Hippocampal formation (tissue), 2 donors: ENCODE results near the gene ERC1.
A peak's percentile ranks its signal among the peaks of the same experiment; 100 is the strongest.
"Not testable (repeated sequence)": the region's sequence is repeated elsewhere in the genome, so short reads cannot be mapped to it uniquely, and the experiment has no call there.

ENCODE experiments used
- DNase-seq, 2 donors: peaks; one replicate each; lab custom pipeline; 2025; lab: John Stamatoyannopoulos, UW

The ERC1 gene

DNA sequence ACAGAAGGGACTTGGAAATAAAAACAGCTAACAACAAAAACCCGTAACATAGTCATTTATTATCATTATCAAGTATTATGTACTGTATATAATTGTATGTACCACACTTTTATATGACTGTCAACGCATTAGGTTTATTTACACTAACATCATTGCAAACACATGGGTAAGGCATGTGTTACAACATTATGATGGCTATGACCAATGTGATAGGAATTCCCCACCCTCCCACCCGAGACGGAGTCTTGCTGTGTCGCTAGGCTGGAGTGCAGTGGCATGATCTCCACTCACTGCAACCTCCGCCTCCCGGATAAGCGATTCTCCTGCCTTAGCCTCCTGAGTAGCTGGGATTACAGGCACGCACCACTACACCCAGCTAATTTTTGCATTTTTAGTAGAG, 82.6 kb downstream of the ERC1 start:
- DNase-seq, result no peak

DNA sequence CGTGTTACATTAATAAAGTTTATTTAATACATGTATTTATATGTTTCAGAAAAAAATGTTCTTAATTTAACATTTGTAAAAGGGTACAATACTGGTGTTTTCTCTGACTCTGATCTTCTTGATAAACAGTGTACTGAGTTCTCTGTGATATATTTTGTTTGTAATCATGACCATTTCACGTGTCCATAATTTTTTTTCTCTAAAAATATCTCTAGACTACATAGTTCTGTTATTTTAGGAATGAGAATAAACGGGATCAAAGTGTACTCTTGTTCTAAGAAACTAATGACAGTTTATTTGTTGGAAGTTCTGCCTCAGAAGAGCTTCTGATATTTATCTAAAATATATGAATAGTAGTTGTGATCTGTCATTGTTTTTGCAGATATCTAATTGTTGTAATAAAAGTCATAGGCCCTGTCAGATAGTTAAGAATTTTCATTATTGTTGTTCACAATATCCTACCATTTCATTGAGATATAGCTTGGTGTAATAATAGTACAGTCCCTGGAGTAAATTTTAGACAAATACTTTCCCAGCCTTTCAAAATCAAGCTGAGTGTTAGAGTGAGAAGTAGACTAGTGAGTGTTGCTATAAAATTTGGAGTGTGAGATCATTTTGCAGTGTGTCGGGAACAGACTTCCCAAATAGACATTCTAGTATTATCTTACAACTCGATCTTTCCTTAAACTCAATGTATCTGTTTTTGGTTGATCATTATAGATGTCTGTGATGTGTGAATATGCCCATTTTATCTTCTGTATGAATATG, 86.2 kb downstream of the ERC1 start:
- DNase-seq, result no peak

DNA sequence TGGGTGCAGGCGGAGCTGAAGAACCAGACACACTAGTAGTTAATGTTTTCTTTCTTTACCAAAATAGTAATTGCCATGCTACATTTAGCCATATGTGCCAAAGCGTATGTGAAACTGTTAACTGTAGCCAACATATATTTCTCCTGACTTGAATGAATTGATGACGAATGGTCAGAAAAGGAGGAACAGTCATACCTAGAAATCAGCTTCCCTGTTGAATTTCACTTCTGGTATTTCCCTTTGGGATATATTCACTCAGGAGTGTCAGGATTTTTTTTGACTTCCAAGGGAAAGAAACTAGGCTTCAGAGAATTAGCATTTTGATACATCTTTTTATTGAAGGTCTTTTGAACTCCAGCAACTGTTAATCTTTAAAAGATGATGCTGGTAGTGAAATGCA, 87.0 kb downstream of the ERC1 start:
- DNase-seq, result no peak

DNA sequence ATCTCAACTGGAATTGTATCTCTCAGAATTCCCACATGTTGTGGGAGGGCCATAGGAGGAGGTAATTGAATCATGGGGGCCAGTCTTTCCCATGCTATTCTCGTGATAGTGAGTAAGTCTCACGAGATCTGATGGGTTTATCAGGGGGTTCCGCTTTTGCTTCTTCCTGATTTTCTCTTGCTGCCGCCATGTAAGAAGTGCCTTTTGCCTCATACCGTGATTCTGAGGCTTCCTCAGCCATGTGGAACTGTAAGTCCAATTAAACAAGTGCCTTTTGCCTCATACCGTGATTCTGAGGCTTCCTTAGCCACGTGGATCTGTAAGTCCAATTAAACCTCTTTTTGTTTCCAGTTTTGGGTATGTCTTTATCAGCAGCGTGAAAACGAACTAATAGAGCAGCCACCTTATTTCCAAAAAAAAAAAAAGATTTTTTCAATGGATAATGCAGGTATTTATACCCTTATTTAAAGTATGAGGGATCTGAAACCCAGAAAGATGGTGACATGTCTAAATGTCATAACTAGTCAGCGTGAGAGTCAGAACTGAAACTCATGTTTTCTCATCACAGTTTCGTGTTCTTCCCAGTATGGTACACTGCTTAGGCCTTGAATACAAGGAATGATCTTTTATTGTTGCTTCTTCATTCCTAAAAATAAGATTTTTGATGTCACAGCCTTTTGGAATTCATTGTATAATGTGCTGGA, 89.6 kb downstream of the ERC1 start:
- no peak for DNase-seq

DNA sequence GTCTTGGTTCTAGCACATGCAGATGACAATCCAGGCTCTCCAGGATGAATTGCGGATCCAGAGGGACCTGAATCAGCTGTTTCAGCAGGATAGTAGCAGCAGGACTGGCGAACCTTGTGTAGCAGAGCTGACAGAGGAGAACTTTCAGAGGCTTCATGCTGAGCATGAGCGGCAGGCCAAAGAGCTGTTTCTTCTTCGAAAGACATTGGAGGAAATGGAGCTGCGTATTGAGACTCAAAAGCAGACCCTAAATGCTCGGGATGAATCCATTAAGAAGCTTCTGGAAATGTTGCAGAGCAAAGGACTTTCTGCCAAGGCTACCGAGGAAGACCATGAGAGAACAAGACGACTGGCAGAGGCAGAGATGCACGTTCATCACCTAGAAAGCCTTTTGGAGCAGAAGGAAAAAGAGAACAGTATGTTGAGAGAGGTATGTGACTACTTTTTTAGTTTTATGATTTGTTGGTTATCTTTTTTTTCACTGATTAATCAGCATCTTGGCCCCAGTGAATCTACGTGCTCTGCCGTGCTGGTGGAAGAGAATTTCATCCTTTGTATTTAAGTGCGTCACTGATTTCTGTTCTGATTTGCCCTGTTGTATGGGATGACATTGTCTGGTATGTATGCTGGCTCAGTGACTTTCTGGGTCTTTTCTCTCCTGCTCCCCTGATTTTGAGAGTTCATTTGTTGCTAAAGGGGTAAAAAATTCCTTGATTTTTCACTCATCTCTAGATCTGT, 92.3 kb downstream of the ERC1 start:
- peak; percentile 14 to 25 for DNase-seq

DNA sequence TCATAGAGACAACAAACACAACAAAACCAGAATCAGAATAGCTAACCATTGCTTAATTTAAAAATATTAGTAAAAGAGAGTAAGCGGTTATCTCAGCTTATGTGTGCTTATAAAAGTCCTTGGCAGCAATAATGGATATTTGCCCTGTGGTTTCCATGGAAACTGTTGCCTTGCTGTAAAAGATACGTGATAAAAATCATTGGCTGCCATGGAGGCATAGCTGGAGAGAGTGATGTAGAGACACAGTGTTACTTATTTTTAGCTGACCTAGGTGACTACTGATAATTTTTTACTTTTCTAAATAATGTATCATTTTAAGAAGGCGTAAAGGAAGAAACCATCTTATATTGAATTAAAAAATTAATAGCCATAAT, 92.9 kb downstream of the ERC1 start:
- DNase-seq, result peak in 1 of 2 donors; percentile 44

DNA sequence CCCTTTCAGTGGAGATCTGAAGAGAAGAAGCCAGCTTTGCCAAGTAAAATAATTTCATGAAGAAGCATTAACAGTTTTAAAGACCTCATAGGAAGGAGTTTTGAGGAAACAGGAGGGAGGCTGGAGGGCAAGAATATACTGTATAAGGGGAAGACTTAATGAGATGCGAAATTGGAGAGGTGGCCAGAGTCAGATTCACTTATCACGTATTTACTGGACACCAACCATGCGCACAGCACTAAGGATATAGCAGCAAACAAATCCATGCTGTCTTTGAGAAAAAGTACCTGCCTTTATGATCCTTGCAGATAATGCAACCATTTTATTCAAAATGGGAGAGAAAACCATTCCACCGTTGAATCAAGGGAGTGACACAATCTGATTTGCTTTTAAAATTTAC, 100.3 kb downstream of the ERC1 start:
- DNase-seq, result no peak

DNA sequence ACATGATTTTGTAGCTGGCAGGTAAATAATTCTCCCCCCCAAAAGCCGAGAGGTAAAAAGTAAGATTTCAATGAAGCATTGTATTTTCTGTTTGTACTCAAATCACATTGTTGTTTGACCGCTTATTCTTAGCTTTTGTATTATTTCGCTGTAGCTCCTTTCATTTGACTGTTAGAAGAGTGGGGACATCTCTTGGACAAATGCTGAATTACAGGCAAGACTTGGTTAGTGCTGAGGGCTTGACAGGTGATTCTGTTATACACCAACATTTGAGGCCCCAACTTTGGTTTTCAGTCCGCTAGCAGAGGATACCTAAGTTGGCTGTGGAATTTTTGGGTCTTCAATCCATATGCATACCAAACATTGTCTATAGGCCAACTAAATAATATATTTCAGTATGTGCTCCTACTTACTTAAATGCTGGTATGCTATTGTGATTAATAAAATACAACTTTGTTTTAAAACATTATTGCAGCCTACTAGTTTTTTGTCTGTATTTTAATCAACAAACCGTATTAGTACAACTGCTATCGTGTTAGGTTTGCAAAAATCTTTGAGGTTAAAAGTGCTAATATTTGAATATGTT, 102.2 kb downstream of the ERC1 start:
- peak in 1 of 2 donors; percentile 57 for DNase-seq

DNA sequence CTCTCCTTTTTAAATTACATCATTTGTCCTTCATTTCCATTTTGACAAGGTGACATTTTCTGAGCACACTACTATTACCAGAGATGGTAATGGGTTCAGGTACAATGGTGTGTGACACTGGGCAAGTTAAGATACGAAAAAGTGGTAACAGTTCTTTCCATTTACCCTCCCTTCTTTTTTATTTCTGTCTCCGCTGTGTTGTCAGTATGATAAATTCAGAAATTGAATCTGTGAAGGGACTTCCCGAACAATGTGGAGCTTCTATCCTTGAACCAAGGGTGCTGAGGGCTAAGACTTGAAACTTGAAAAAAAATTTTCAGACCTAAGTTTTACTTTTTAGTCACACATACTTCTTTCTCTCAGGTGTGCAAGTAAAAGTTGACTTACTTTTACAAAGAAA, 103.7 kb downstream of the ERC1 start:
- DNase-seq, result no peak

DNA sequence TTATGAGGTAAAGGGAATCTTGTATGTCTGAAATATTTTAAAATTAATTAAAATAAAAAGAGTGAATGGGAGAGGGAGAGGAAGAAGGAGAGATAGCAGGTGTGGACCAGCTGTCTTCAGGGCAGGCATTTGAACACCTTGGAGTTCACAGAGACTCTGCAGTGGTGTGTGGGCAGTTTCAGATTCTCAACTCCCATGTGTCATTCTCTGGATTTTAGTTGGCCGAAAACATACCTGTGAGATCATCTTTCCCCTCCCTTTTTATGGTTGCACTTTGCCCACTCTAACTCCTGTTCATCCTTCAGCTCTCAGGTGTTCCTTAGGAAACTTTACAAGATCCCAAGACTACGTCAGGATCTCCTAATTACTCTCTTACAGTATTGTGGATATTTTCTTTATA, 108.1 kb downstream of the ERC1 start:
- DNase-seq, result no peak

DNA sequence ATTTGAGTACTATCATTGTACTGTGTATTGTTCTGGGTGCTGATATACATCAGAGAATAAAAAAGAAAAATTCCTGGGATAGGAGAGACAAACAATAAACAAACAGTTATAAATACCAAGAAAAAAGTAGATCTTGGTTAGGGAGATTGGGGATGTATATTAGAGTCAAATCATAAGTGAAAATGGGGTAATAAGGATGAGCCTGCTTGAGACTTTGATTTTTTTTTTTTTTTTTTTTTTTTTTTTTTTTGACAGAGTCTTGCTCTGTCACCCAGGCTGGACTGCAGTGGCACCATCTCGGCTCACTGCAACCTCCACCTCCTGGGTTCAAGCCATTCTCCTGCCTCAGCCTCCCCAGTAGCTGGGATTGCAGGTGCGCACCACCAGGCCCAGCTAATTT, 108.6 kb downstream of the ERC1 start:
- not testable (repeated sequence) for DNase-seq

DNA sequence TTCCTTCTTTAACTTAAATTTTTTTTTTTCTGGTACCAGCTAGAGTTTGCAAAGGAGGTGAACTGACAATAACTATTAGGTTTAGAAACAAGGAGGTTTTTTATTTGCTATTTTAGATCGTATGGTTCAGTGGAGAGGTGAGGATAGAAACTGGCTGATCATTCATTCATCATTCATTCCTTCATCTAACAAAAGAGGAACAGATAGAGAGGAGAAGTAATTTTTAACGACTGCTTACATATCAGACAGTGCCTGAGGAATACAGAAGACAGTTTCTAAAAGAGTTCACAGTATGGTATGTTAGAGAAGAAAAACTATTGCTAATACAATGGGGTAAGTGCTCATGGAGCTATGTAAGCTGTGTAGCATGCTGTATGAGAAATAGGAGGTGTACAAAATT, 111.1 kb downstream of the ERC1 start:
- no peak for DNase-seq

DNA sequence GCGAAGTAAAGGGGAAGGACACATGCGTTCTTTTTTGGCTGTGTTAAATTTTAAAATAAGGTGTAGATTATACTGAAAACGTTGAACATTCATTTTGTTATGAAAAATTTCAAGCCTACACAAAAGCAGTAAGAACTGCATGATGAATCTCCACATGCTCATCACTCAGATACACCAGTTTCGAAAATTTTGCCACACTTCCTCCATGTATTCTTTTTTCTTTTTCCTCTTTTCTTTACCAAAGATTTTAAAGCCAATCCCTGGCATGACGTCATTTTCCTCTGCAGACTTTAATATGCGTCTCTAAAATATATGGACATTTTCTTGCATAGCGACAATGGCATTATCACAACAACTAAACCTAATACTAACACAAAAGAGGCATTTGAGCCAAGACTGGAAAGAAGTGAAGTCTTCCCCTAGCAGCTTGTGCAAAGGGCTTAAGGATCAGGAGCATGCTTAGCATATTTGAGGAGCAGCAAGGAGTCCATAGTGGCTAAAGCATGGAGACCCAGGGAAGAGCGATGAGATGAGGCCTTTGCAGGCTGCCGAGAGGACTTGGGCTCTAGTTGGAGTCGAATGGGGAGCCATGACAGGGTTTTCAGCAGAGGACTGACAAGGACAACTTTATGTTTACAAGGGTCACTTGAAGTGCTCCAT, 111.9 kb downstream of the ERC1 start:
- no peak for DNase-seq

DNA sequence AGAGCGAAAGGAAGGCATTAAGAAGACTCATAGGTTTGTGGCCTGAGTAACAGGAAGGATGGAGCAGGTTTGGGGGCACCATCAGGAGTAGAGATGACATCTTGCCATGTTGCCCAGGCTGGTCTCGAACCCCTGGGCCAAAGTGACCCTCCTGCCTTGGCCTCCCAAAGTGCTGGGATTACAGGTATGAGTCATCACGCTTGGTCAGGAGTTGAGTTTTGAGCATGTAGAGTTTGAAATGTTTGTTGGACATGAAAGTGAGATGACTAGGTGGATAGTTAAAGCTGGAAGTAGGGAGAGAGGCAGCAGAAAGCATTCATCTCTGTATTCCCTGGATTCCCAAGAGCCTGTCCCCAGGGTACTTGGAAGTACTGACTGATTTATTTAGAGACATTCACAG, 112.6 kb downstream of the ERC1 start:
- no peak for DNase-seq

DNA sequence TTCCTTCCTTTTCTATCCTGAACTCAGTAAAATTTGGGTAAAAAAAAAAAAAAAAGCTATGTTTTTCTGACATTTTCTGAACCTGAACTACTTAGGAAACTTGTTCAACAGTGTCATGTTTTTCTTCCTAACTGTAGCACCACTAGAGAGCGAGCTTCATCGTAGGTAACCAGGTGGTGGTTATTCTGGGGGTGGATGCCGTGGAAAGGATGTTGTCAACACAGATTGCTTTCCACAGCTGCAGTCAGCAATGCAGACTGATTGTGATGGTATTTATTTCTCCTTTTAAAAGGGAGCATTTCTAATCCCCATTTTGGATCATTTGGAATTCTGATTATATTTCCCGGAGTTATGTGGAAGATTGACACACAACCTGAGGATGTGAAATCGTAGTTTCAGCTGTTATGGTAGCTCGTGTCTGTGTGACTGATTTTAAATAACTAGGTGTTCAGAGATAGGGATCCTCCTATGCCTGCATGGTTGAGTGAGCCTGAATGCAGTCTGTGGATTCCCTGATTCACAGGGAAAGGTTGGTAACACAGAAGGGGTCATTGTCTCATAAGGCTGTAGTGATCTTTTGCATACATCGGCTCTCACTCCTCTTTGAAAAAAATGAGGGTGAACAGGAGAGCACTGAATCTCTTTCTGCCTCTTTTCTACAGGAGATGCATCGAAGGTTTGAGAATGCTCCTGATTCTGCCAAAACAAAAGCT, 113.2 kb downstream of the ERC1 start:
- DNase-seq, result no peak

DNA sequence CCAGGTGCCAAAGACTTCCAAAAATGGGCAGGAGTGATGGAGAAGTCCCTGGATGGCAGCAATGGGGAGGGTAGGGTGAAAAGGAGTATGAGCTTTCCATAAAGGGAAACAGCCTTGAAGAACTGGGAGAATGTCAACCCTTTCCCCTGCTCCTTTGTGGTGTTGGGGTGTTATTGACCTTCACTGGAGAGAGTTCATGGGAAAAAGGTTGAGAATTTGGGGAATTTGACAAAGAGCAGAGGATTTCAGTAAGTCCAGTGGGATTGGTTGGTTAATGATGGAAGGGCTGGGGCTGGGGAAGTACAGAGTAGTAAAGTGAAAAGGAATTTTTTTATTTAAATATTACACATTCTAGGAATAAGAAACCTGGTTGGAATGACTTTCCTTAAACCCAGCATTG, 116.6 kb downstream of the ERC1 start:
- no peak for DNase-seq

DNA sequence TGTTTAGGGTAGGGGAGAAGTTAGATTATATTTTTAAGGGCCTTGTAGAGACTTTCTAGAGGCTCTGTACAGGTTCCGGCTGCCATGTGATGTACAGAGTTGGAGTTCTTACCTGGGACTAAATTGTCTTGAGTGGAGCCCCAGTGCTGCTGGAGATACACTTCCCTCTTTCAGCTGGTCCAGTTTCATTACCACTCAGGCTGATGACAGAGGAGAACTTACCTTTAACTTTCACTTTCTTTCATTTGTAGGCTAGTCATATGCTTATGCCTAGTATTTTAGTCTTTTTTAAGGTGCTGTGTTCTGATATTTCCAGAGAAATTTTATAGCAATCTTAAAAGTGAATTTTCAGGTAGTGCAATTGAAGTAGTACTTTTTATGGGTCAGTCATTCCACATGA, 117.3 kb downstream of the ERC1 start:
- DNase-seq, result no peak

DNA sequence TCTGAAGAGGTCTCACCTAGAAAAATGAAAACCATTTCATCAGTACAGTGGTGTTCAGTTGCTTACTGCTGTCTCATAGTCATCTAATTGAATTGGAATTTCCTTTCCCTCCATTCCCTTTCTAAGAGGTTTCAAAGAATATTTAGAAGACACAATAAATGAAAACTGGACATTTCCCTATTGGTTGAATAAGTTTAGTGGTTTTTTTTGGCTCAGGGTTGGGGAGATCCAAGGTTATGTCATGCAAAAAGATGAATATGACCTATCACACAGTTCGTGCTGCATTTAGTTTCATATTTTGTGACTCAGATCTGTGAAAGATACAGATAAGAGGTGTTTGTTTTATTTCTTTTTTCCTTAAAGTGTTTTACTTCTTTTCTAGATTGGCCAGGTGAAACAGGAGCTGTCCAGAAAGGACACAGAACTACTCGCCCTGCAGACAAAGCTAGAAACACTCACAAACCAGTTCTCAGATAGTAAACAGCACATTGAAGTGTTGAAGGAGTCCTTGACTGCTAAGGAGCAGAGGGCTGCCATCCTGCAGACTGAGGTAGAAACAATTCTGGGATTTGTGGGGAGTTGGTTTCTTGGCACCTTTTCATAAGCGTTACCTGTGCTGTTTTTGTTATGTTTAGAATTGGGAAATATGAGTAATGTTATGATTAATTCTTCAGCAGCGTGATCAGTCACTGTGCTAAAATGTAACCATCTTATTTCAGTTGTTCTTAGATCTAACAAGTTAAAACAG, 124.6 kb downstream of the ERC1 start:
- no peak for DNase-seq

DNA sequence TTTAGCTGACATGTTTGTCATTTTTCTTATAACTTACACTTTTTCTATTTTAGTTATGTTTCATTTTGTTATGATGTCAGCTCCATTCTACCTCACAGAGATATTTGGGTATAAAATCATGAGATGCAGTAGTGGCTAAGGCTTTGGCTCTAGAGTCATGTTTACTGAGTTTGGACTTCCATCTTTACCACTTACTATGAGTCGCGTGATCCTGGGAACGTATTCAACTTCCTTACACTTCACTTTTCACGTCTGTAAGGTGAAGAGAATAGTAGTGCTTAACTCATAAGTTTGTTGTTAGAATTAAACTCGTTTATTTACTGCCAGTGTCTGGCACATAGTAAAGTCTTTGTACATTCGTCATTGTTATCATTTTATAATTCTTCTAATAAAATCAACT, 126.3 kb downstream of the ERC1 start:
- no peak for DNase-seq

DNA sequence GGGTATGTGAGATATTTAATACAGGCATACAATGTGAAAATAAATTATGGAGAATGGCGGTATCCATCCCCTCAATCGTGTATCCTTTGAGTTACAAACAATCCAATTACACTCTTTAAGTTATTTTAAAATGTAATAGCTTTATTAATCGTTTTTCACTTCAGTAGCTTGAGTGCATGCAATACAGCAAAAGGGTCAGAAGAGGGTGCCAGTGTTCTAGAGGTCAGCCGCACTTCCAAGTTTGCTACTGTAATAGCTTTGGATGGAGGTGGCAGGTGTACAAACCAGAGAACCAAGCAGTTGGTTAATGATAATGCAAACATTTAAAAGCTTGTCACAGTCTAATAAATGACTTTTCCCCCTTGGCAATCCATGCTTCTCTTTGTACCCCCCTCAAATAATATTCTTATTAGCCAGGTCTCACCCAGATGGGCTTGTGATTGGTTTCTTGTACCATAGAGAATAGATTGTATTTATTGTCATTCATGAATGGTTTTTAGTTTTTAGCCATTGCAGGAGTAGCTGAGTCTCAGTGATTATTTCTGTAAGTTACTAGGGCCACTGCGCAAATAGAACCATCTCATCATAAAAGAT, 127.0 kb downstream of the ERC1 start:
- peak; percentile 36 to 37 for DNase-seq
